Endothelial cell of umbilical vein (primary cell): ENCODE results near the gene ANKRD40CL. TPM values are rescaled to one million over a fixed set of nuclear protein-coding genes. Genes with fewer than 3 reads are reported as not detected.

Experiments used
- BruUV-seq: library from RNA; stranded (reverse); fragments of 400-500 nt; replicated peaks from 2 replicates; lab custom pipeline; 2021; lab: Mats Ljungman, UMichigan
- CTCF ChIA-PET: fragments of 300-600, 350-600 bp; sonication (Branson Sonifier 250); formaldehyde crosslinking; loops from one replicate; lab custom pipeline; 2021; ENCODE audit warnings: antibody characterized with exemption, inconsistent platforms; lab: Charles Lee
- POLR2A ChIA-PET: fragments of 300-600, 350-600 bp; sonication (Branson Sonifier 250); formaldehyde crosslinking; loops from one replicate; lab custom pipeline; 2021; ENCODE audit warnings: antibody characterized with exemption, inconsistent platforms; lab: Charles Lee
- DNase-seq: peaks from one replicate; pipeline ENCODE4 v3.0.0-alpha.2; 2011; ENCODE audit warnings: low read depth, low spot score
- FAIRE-seq: peaks from 2 replicates; lab custom pipeline; 2011; peaks lifted over from hg19 to GRCh38; lab: Jason Lieb, UNC
- H2AFZ ChIP-seq: 2 replicates; pipeline ENCODE4 v1.6.0; 2012; ENCODE audit warnings: low read depth, low read length, control low read depth, inconsistent platforms
- H3K27ac ChIP-seq: 2 replicates; pipeline ENCODE4 v1.5.1; 2011; ENCODE audit warnings: low read depth, mild to moderate bottlenecking, control low read depth, low read length, moderate library complexity; ENCODE audit not compliant: insufficient read depth
- H3K27me3 ChIP-seq, 2 experiments: 2 replicates each; pipeline versions ENCODE4 v1.6.0 to v1.6.1; 2011; ENCODE audit warnings: low read length in 2 of 2, mixed read lengths in 1 of 2; ENCODE audit not compliant: control insufficient read depth in 2 of 2, insufficient read depth in 2 of 2
- H3K36me3 ChIP-seq, 2 experiments: 2 replicates in 1 of 2; 3 replicates in 1 of 2; pipeline ENCODE4 v1.5.1; 2011; ENCODE audit warnings: low read length in 2 of 2, mild to moderate bottlenecking in 1 of 2, moderate library complexity in 1 of 2; ENCODE audit not compliant: control insufficient read depth in 2 of 2, insufficient read depth in 2 of 2; ENCODE audit errors: extremely low read depth in 1 of 2
- H3K4me1 ChIP-seq: 3 replicates; pipeline ENCODE4 v1.5.1; 2011; ENCODE audit warnings: mild to moderate bottlenecking, low read length; ENCODE audit not compliant: control insufficient read depth, insufficient read depth; ENCODE audit errors: extremely low read depth
- H3K4me2 ChIP-seq: 2 replicates; pipeline ENCODE4 v1.6.1; 2011; ENCODE audit warnings: low read length, control low read depth, mixed read lengths; ENCODE audit not compliant: insufficient read depth
- H3K4me3 ChIP-seq, 3 experiments: fragments of 200-600 bp in 1 of 3; sonication (generic), shearing (Covaris generic) in 1 of 3; replicated peaks in 1 of 3; 2 replicates each; pipeline ENCODE4 v1.5.1; 2011 to 2016; ENCODE audit warnings: control low read depth in 3 of 3, low read length in 3 of 3, mild to moderate bottlenecking in 2 of 3, inconsistent platforms in 1 of 3, low read depth in 1 of 3, moderate library complexity in 1 of 3; ENCODE audit not compliant: insufficient read depth in 1 of 3
- H3K79me2 ChIP-seq: 2 replicates; pipeline ENCODE4 v1.6.0; 2012; ENCODE audit warnings: low read length, inconsistent platforms; ENCODE audit not compliant: control insufficient read depth, insufficient read depth
- H3K9ac ChIP-seq: replicated peaks from 2 replicates; pipeline ENCODE3; 2011; ENCODE audit warnings: low read length, control low read depth; ENCODE audit not compliant: insufficient read depth; ENCODE audit errors: extremely low read depth
- H3K9me1 ChIP-seq: replicated peaks from 3 replicates; pipeline ENCODE4 v1.6.0; 2011; ENCODE audit warnings: mild to moderate bottlenecking, low read length; ENCODE audit not compliant: control insufficient read depth, insufficient read depth; ENCODE audit errors: extremely low read depth
- H3K9me3 ChIP-seq: replicated peaks from 2 replicates; pipeline ENCODE4 v1.5.1; 2012; ENCODE audit warnings: low read length, inconsistent platforms; ENCODE audit not compliant: control insufficient read depth, insufficient read depth
- H4K20me1 ChIP-seq: replicated peaks from 2 replicates; pipeline ENCODE3; 2011; ENCODE audit warnings: mild to moderate bottlenecking, low read length; ENCODE audit not compliant: control insufficient read depth, insufficient read depth; ENCODE audit errors: extremely low read depth
- EZH2 ChIP-seq: IDR thresholded peaks from 2 replicates; pipeline ENCODE4 v1.6.1; 2012; ENCODE audit warnings: borderline replicate concordance, low read depth, mild to moderate bottlenecking, moderate library complexity, low read length, inconsistent platforms; ENCODE audit not compliant: severe bottlenecking
- FOS ChIP-seq: IDR thresholded peaks from 2 replicates; pipeline ENCODE4 v1.6.1; 2011; ENCODE audit warnings: mild to moderate bottlenecking, low read length, moderate library complexity, borderline replicate concordance; ENCODE audit not compliant: insufficient read depth
- GATA2 ChIP-seq: IDR thresholded peaks from 2 replicates; pipeline ENCODE4 v1.7.0; 2011; ENCODE audit warnings: low read depth, mild to moderate bottlenecking, moderate library complexity, mixed read lengths, low read length; ENCODE audit not compliant: insufficient read length, insufficient read depth
- JUN ChIP-seq: IDR thresholded peaks from 2 replicates; pipeline ENCODE4 v1.6.1; 2011; ENCODE audit warnings: borderline replicate concordance, low read depth; ENCODE audit not compliant: insufficient read length, insufficient read depth
- MYC ChIP-seq: IDR thresholded peaks from one replicate; pipeline ENCODE4 v1.6.1; 2011; ENCODE audit warnings: mild to moderate bottlenecking, low read depth, low read length
- POLR2A ChIP-seq: IDR thresholded peaks from 2 replicates; pipeline ENCODE4 v1.6.1; 2012; ENCODE audit warnings: low read depth, mild to moderate bottlenecking, control low read depth, low read length
- POLR2AphosphoS5 ChIP-seq: IDR thresholded peaks from 2 replicates; pipeline ENCODE4 v1.6.1; 2012; ENCODE audit warnings: low read depth, mild to moderate bottlenecking, control low read depth, low read length, moderate library complexity; ENCODE audit not compliant: insufficient read depth
- dilution Hi-C: fragments of 300-500 bp; cut with MboI; formaldehyde crosslinking; loops from one replicate; pipeline ENCODE4 v1.15.0; 2019; ENCODE audit warnings: low sequenced_read_pairs; ENCODE audit not compliant: extremely low pct_ligation_motif_present
- intact Hi-C: fragments of 100-400 bp; cut with micrococcal nuclease; formaldehyde crosslinking; loops from one replicate; pipeline ENCODE4 v1.10.0; 2022
- polyA plus RNA-seq, 4 experiments: library from polyadenylated mRNA; depleted of rRNA in 3 of 4; stranded (reverse) in 3 of 4; unstranded in 1 of 4; fragments of >200 nt; gene quantifications; 2 replicates each; pipeline versions ENCODE4 v1.2.1 to v1.2.3, GENCODE V29; 2011 to 2012; ENCODE audit warnings: missing spikeins in 1 of 4
- total RNA-seq: library from RNA; stranded (reverse); gene quantifications from 2 replicates; pipeline ENCODE4 v1.2.3, GENCODE V29; 2021
- TF ChIP-seq, protein P1 (sequence below): IDR thresholded peaks from 2 replicates; pipeline ENCODE4 v1.6.1; 2011; ENCODE audit not compliant: insufficient read depth, insufficient read length
- TF ChIP-seq, protein P2 (sequence below), 2 donors: IDR thresholded peaks; 1 replicate in 1 of 2; 2 replicates in 1 of 2; pipeline ENCODE4 v1.5.1; 2011; ENCODE audit warnings: low read length in 2 of 2, mild to moderate bottlenecking in 2 of 2, moderate library complexity in 2 of 2, control low read depth in 1 of 2, inconsistent platforms in 1 of 2, low read depth in 1 of 2; ENCODE audit not compliant: insufficient read depth in 1 of 2; ENCODE audit errors: extremely low read depth in 1 of 2

The ANKRD40CL gene
- total and polyA plus RNA-seq, 2 donors (not counting 3 experiments of a cell fraction or from before 2014, with no cell fraction given): not detected

DNA sequence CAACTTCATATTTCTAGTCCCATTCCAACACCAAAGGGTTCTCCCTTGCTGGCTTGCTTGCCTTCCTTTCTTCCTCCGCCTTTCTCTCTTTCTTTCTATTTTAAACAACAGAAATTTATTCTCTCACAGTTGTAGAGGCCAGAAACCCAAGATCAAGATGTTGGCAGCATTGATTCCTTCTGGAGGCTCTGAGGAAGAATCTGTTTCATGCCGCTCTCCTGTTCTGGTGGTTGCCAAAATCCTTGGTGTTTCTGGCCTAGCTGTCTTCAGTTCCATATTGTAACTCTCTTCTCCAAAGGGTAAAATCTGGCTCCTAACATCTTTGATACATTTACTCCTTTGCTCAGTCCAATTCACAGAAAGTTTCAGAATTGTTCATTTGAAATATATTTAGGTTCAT, 3.0 kb upstream of the ANKRD40CL start:
- BruUV-seq: no TSS peak
- Histone ChIP-seq H2AFZ (no peak overlapping the region), H3K79me2 (no peaks in the 10 kb centered on the region), H3K36me3 (no peaks in the 10 kb centered on the region), H3K4me2 (no peak overlapping the region), H3K4me1 (no peaks in the 10 kb centered on the region), H3K9ac (no peak overlapping the region), H3K27me3 (no peaks in the 10 kb centered on the region), H3K27ac (no peak overlapping the region), H3K4me3 (no peak overlapping the region), H3K9me3 (no peaks in the 10 kb centered on the region), H3K9me1 (no peaks in the 10 kb centered on the region), H4K20me1 (no peaks in the 10 kb centered on the region)
- TF ChIP-seq MYC: no peak
- TF ChIP-seq, protein P1, sequence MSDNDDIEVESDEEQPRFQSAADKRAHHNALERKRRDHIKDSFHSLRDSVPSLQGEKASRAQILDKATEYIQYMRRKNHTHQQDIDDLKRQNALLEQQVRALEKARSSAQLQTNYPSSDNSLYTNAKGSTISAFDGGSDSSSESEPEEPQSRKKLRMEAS: no peak
- TF ChIP-seq, protein P2, sequence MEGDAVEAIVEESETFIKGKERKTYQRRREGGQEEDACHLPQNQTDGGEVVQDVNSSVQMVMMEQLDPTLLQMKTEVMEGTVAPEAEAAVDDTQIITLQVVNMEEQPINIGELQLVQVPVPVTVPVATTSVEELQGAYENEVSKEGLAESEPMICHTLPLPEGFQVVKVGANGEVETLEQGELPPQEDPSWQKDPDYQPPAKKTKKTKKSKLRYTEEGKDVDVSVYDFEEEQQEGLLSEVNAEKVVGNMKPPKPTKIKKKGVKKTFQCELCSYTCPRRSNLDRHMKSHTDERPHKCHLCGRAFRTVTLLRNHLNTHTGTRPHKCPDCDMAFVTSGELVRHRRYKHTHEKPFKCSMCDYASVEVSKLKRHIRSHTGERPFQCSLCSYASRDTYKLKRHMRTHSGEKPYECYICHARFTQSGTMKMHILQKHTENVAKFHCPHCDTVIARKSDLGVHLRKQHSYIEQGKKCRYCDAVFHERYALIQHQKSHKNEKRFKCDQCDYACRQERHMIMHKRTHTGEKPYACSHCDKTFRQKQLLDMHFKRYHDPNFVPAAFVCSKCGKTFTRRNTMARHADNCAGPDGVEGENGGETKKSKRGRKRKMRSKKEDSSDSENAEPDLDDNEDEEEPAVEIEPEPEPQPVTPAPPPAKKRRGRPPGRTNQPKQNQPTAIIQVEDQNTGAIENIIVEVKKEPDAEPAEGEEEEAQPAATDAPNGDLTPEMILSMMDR (IDR thresholded peaks at IDR 0.05; ENCODE audit: extremely low read depth in 1 of 2, insufficient read depth in 1 of 2, low read depth in 1 of 2, low read length in 2 of 2): no peak
- TF ChIP-seq JUN: no peak
- no peak for TF ChIP-seq POLR2A
- no peak for TF ChIP-seq POLR2AphosphoS5
- no peak for TF ChIP-seq GATA2
- no peak for TF ChIP-seq EZH2
- TF ChIP-seq FOS: no peak
- dilution Hi-C loops: no loop called here
- DNase-seq (no peak), FAIRE-seq (no peak)
- CTCF ChIA-PET: interaction anchor here (1.3 kb wide), 1 partner anchor 13 kb away, joined by 4 read pairs; no protein-coding TSS in a partner anchor
- intact Hi-C loops: no loop called here
- POLR2A ChIA-PET: no interaction called here
